Upper lobe of right lung (tissue), 1 donor: ENCODE measurements around the gene TIMM17A. TPM values are rescaled to one million over a fixed set of nuclear protein-coding genes. Genes with fewer than 3 reads are reported as not detected.

Source experiments
- ATAC-seq: fragments of 200-7000 bp; cut with Tn5 transposase; one replicate; pipeline ENCODE4 v1.9.1; 2020; ENCODE audit warnings: mild to moderate bottlenecking, moderate library complexity
- DNase-seq: peaks from one replicate; pipeline ENCODE4 v3.0.0-alpha.2; 2020
- H3K27ac ChIP-seq: fragments of 200-600 bp; one replicate; pipeline ENCODE4 v1.8.0; 2022
- H3K27me3 ChIP-seq: fragments of 200-600 bp; one replicate; pipeline ENCODE4 v1.8.0; 2022; ENCODE audit warnings: mild to moderate bottlenecking
- H3K36me3 ChIP-seq: fragments of 200-600 bp; one replicate; pipeline ENCODE4 v1.8.0; 2022
- H3K4me1 ChIP-seq: fragments of 200-600 bp; one replicate; pipeline ENCODE4 v1.8.0; 2022
- H3K4me3 ChIP-seq: fragments of 200-600 bp; one replicate; pipeline ENCODE4 v1.8.0; 2022; ENCODE audit warnings: mild to moderate bottlenecking
- H3K9me3 ChIP-seq: fragments of 200-600 bp; one replicate; pipeline ENCODE4 v1.8.0; 2022
- intact Hi-C: fragments of 100-400 bp; cut with DNase I; formaldehyde crosslinking; loops from one replicate; pipeline ENCODE4 v1.11.0; 2022
- total RNA-seq: library from RNA; stranded (reverse); fragmentation: NEBNext Ultra II Directional; extraction: Animal tissue kit (Norgen Biotek cat#: 25700); gene quantifications from one replicate; pipeline ENCODE4 v1.2.1, GENCODE V29; 2021
- TF ChIP-seq, protein P1 (sequence below): fragments of 200-600 bp; IDR thresholded peaks from one replicate; pipeline ENCODE4 v1.8.0; 2022; ENCODE audit warnings: antibody characterized with exemption
- donor health status: DM: no; HTN: yes; CAD: no; lungs with severe emphysema.

Gene TIMM17A
- total RNA-seq, 1 donor from 2014 or later: 33.9 TPM

DNA sequence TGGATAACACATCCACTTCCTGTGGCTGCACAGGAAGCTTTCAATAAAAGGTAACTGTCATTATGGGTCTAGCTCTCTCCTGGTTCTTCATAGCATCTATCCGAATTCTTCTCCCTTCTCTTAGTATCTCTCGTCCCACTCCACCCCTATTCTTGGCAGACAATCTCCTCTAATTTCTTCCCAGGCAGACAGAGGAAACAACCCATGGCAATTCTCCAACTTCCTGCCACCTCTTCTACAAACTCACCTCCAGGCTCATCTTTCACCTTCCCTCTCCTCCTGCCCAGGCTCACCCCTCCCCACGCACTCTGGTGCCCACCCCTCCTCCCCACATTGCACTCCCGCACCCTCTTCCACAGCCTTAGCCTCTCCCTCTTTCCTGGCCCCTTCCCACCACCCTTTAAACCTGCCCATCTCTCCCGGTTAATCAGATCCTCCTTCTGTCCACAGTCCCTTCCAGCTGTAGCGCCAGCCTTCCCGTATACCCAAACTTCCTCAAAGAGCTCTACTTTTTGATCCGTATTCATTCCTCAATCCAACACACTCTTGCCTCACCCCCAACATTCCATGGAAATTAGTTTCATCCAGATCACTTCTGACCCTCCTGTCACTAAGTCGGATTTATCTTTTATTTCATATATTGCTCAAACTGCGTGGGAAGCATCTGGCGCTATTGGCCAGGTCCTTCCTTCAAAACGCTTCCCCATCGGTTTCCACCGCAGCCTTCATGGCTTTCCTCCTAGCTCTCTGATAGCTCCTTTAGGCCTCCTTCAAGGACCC, 40.7 kb upstream of the TIMM17A start:
- no peaks in the 10 kb centered on the region for H3K36me3 ChIP-seq
- no peak for DNase-seq
- ATAC-seq: no peak
- no peak overlapping the region for H3K4me3 ChIP-seq
- no peaks in the 10 kb centered on the region for H3K27me3 ChIP-seq
- intact Hi-C loops: no loop called here
- no peaks in the 10 kb centered on the region for H3K9me3 ChIP-seq
- H3K4me1 ChIP-seq: peaks cover 17% of the 10 kb centered on the region
- no peak overlapping the region for H3K27ac ChIP-seq
- TF ChIP-seq, protein P1, sequence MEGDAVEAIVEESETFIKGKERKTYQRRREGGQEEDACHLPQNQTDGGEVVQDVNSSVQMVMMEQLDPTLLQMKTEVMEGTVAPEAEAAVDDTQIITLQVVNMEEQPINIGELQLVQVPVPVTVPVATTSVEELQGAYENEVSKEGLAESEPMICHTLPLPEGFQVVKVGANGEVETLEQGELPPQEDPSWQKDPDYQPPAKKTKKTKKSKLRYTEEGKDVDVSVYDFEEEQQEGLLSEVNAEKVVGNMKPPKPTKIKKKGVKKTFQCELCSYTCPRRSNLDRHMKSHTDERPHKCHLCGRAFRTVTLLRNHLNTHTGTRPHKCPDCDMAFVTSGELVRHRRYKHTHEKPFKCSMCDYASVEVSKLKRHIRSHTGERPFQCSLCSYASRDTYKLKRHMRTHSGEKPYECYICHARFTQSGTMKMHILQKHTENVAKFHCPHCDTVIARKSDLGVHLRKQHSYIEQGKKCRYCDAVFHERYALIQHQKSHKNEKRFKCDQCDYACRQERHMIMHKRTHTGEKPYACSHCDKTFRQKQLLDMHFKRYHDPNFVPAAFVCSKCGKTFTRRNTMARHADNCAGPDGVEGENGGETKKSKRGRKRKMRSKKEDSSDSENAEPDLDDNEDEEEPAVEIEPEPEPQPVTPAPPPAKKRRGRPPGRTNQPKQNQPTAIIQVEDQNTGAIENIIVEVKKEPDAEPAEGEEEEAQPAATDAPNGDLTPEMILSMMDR: no peak

DNA sequence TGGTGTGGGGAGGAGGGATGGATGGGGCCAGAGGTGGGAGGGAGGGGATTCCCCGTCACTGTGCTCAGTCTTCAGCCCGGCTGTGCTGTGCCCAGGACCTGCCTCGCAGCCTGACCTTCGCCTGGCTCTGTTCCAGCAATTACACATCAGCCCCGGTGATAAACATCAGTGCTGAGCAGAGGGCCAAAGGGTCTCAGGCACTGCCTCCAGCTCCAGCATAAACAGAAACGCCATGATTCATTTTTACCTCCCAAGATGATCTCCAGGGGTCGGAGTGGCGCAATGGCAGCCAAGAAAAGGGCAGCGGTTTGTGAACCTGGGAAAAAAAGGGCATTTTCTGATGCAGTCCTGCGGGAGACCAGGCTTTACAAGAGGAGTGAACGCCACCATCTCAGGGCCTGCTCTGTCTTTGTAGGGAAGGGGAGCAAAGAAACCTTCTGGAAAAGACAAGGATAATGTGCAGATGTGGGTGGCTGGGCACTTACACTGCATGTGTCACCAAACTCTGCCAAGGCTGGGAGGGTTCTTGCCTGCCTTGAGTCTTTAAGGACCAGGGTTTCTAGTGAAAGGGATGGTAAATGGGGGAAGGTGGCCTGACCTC, 38.6 kb upstream of the TIMM17A start:
- H3K36me3 ChIP-seq: no peaks in the 10 kb centered on the region
- H3K4me1 ChIP-seq: peaks cover 17% of the 10 kb centered on the region
- DNase-seq (no peak), ATAC-seq (peak; percentile 32)
- no peaks in the 10 kb centered on the region for H3K27me3 ChIP-seq
- peak overlapping the region; percentile 75 for H3K27ac ChIP-seq
- no peak overlapping the region for H3K4me3 ChIP-seq
- no peaks in the 10 kb centered on the region for H3K9me3 ChIP-seq
- TF ChIP-seq, protein P1: no peak
- intact Hi-C loops: no loop called here

DNA sequence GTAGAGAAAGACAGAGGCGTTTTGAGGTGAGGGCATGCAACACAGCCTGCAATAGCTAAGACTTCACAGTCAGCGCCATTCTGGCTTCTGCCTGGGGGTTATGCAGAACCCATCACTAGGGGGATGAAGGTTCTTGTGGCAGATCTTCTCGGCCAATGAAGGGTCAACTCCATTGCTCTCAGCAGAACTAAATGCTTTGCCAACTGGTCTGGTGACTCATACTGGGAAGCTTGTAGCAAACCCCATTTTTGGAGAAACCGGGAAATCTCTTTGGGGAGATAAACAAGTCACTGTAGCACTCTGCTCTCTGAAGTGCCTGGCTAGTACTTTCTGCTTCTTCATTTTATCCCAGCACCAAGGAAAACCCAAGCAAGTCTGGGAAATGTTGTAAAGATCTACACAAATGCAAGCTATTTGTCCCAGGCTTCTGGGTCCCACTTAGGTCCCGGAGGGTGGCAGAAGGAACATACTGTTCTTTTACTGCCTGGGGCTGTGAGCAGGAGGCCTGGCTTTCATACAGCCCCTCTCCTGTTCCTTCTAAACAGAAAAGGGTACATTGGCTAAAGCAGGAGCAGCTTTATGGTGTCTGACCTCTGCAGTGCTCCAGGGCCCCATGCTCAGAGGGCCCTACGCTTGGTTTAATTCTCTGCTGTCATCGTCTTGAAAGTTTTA, 37.8 kb upstream of the TIMM17A start:
- ATAC-seq: peak; percentile 22

DNA sequence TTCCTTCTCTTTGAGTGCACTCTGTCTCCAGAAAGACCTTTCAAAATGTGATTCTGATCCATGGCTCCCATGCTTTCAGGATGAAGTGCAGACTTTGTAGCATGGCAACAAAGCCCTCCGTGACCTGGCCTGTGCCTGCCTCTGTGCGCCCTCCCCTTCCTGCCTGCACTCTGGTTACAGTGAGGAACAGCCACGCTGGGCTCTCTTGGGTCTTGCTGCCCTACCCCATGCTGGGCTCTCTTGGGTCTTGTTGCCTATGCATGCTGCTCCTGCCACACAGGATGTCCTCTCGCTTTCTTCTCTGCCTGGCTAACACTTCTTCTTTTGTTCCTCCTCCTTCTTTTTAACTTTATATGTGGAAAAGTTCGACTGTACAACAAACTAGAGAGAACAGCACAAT, 37.0 kb upstream of the TIMM17A start:
- Histone ChIP-seq H3K27ac (peak overlapping the region; percentile 75), H3K4me3 (no peak overlapping the region), H3K9me3 (no peaks in the 10 kb centered on the region), H3K27me3 (no peaks in the 10 kb centered on the region), H3K36me3 (no peaks in the 10 kb centered on the region), H3K4me1 (peaks cover 17% of the 10 kb centered on the region)
- TF ChIP-seq, protein P1: no peak
- ATAC-seq (no peak), DNase-seq (no peak)
- intact Hi-C loops: no loop called here

More for the DNA sequence above, 37.8 kb upstream of the TIMM17A start:
- intact Hi-C loops: no loop called here
- no peak overlapping the region for H3K4me3 ChIP-seq
- DNase-seq: no peak
- H3K27me3 ChIP-seq: no peaks in the 10 kb centered on the region
- no peaks in the 10 kb centered on the region for H3K9me3 ChIP-seq
- TF ChIP-seq, protein P1: no peak
- no peaks in the 10 kb centered on the region for H3K36me3 ChIP-seq
- peak overlapping the region; percentile 75 for H3K27ac ChIP-seq
- H3K4me1 ChIP-seq: peaks cover 17% of the 10 kb centered on the region

DNA sequence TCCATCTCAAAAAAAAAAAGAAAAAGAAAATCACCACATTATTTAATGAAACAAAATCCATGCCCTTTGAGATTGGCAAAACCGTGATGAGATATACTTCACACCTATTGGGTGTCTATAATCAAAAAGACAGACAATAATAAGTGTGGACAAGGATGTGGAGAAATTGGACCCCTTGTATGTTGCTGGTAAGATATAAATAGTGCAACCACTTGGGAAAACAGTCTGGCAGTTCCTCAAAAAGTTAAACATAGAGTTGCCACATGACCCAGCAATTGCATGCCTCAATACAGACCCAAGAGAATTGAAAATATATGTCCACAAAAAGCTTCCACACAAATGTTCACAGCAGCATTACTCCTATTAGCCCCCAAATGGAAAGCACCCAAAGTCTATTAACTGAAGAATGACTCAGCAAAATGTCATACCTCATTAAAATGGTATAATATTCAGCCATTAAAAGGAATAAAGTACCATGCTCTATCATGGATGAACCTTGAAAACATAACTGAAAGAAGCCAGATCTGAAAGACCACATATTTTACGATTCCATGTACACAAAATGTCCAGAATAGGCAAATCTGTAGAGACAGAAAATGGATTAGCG, 33.2 kb upstream of the TIMM17A start:
- TF ChIP-seq, protein P1: no peak
- Histone ChIP-seq H3K9me3 (no peaks in the 10 kb centered on the region), H3K27me3 (no peaks in the 10 kb centered on the region), H3K36me3 (no peaks in the 10 kb centered on the region), H3K4me3 (no peak overlapping the region), H3K4me1 (peaks cover 11% of the 10 kb centered on the region), H3K27ac (no peak overlapping the region)
- ATAC-seq (no peak), DNase-seq (no peak)
- intact Hi-C loops: no loop called here
